ENCODE results near the gene ATF3.

The ATF3 gene

DNA sequence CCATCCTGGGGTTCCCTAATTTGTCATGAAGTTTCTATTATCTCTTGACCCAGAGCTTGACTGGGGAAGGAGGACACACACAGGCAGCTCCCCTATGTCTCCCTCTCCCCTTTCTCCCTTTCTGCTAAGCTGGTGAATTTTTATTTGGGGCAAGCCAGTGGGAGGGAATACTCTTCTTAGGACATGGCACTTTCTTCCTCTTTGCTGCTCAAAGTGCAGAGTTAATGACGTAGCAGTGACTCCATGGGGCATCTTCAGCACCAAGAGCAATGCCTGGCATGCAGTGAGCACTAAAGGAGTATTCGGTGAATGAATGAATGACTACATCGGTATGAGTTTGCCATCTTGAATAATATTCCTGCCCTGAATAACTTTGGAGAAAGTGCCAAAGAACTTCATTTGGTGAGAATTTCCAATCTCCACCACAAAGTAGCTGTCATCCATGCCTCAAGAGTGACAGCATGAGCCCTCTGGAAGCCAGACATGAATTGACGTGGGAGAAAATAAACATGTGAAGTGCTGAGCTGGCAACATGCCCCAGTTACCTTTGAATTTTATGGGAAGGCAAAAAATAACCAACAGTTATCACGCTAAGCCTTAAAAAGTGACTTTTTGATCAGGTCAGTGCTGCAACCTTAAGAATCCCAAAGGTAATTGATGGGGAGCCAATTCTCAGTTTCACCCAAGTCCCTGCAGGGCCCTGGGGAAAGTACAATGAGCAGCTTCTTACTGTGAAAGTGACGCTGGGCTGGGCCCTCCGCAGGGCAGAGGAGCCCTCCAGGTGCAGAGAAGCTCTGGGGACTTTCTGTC lies 22.1 kb upstream of the ATF3 start:
- no peak for DNase-seq (ENCODE audit: insufficient read length, low spot score)
- FAIRE-seq, result peak; percentile 72

DNA sequence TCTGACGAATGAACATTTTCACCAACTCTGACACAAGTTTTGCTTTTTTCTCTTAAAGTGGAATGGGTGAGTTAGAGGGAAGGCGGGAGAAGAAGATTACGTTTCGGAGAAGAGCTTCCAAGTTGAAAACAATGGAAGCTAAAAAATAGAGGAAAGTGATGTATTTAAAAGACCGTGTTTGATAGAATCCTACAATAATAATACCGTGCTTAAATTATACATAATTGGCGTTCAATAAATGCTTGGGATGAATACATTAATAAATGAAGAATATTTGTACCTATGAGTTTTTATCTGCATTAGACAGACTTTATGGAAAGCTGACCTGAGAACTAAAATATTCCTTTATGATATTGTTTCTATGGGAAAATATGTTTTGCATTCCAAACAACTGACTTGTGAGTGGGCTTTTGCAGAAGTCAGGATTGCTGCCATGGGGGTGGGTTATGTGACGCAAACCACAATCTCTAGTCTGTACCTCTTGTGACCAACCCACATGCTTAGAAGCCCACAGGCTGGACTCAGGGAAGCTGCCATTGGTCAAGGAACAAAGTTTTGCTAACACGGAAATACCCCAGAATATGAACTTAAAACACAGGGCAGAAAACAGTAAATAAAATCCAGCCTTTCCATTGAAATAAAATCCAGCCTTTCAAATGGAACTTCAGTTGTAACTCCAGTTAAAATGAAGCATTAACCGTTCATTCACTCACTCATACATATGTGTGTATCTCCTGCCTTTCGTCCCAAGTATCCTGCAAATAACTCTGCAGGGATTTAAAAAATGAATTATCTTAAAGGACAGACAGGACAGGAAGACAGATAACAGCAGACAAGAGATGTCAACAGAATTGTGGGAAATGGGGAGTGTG lies 21.3 kb upstream of the ATF3 start:
- DNase-seq (ENCODE audit: insufficient read length, low spot score) (no peak), FAIRE-seq (no peak)

DNA sequence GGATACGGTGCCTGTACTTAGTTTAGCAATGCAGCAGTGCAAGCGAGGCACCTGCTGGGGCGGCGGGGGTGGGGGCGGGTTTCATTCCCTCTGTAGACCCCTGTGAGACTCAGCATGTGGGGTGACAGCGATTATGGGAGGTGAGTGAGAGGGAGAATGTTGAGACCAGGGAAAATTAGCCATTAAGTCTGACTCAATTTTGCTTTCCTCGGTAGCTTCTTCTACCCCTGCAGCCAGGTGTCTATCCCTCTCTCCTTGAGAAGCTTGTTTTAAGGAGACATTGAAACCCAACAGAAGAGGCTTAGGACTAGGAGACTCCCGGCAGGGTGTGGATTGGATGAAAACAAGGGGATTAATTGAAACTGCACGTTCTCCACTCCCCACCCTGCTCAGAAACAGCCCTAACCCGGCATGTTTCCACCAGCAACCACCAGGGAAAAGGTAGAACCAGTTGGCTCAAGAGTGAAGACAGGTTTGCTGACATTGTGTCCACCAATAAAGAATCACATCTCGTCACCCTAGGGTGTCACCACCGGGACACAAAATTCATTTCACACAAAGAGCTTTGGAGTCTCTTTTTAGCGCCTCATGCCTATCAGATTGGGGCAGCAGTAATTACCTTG lies 20.6 kb upstream of the ATF3 start:
- no peak for FAIRE-seq
- DNase-seq (ENCODE audit: insufficient read length, low spot score), result no peak

GRCh38 chr1:212589446-212589845 lies 19.1 kb upstream of the ATF3 start:
- FAIRE-seq (no peak), DNase-seq (ENCODE audit: insufficient read length, low spot score) (no peak)

DNA sequence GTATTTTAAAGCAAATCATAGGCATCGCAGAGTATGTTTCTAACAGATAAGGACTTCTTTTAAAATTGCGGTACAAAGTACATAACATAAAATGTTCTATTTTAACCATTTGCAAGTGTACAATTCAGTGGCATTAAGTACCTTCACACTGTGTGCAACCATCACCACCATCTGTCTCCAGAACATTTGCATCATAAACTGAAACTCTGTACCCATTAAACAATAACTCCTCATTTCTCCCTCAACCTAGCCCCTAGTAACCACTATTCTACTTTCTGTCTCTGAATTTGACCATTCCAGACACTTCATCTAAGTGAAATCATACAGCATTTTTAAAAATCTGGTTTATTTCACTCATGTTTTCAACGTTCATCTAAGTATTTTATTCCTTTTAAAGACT lies 16.6 kb upstream of the ATF3 start:
- FAIRE-seq, result peak; percentile 73
- DNase-seq (ENCODE audit: insufficient read length, low spot score), result no peak

GRCh38 chr1:212593821-212594251 lies 14.7 kb upstream of the ATF3 start:
- FAIRE-seq, result no peak
- no peak for DNase-seq (ENCODE audit: insufficient read length, low spot score)

- FAIRE-seq, result peak; percentile 31
- no peak for DNase-seq (ENCODE audit: insufficient read length, low spot score)
These were observed 13.9 kb upstream of the ATF3 start for GRCh38 chr1:212594640-212595039.

- FAIRE-seq, result no peak
- no peak for DNase-seq (ENCODE audit: insufficient read length, low spot score)
These were observed 13.3 kb upstream of the ATF3 start for GRCh38 chr1:212595229-212595628.

DNA sequence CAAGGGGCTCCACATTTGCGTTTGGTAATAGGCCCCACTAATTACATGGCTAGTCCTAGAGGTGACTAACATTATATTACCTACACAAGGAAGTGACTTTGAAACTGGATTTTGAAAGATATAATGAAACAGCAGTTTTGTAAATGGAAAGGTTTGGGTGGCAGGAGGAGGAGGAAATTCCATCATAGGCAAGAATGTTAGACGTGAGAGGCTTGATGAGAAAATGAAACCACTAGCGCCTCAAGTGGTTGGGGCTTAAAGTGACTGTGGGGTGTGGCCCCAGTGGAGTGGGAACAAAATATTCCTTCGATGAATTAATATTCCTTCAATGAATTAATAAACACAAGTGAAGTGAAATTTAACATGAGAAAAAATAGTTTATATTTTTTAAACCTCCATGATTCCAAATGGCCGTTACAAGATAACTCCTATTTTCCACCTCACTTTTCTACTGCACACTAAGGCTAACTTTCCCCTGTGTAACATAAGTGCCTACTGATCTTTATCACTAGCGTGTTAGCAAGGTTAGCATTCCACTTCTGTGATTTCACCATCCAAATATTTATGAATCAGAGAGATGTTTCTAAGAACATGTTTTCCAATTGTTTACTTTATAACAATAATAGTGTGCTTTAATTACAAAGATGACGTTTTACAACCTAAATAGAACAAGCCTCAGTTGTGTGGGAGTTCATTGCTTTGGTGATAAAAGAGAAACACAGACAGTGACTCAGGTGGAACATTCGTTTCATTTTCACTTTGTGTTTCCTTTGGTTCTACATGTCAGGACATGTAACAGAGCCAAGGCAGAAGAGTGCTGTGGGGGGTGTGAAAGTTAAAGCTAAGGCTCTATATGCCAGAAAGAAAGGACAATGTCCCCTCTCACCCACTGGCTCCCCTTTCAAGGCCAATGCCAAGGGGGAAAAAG lies 12.5 kb upstream of the ATF3 start:
- FAIRE-seq, result peak; percentile 97
- no peak for DNase-seq (ENCODE audit: insufficient read length, low spot score)

DNA sequence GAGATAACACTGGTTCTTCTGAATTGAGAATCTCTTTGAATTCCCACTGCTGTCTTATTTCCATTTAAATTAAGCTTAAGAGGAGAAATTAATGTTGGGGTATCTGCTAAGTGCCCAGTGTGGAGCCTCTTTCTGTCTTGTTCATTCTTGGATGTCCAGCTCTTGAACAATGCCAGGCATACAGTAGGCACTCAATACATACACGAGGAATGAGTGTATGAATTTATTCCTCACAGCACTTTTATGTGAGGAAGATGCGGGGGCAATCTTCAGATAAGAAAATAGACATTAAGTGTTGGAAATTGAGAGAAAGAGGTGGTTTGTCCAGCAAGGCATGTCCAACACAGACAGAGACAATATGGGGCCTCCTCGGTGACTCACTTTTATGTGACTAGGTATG lies 11.8 kb upstream of the ATF3 start:
- no peak for DNase-seq (ENCODE audit: insufficient read length, low spot score)
- FAIRE-seq, result no peak

- FAIRE-seq, result no peak
- DNase-seq (ENCODE audit: insufficient read length, low spot score), result no peak
These were observed 11.1 kb upstream of the ATF3 start for GRCh38 chr1:212597487-212597886.

GRCh38 chr1:212600071-212600915 lies 8.3 kb upstream of the ATF3 start:
- DNase-seq (ENCODE audit: insufficient read length, low spot score), result no peak

DNA sequence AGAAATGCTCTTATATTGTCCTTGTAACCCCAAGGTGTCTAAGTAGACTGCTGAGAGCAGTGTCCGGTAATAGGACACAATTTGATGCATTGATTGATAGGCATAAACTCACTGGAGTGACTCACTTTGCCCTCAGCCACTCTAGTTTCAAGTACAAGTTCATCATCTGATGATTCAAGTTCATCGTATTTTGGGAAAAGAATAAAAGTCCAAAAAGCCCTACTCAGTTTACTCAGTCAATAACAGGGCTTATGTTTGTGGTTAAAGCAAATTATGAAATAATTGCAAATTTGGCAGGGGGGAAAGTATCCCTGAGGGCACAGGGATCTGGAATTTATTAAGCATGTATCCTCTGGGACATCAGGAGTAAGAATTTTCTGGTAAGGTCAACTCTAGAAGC lies 7.6 kb upstream of the ATF3 start:
- FAIRE-seq (no peak), DNase-seq (ENCODE audit: insufficient read length, low spot score) (no peak)

More at GRCh38 chr1:212600071-212600915, 8.3 kb upstream of the ATF3 start:
- no peak for FAIRE-seq

DNA sequence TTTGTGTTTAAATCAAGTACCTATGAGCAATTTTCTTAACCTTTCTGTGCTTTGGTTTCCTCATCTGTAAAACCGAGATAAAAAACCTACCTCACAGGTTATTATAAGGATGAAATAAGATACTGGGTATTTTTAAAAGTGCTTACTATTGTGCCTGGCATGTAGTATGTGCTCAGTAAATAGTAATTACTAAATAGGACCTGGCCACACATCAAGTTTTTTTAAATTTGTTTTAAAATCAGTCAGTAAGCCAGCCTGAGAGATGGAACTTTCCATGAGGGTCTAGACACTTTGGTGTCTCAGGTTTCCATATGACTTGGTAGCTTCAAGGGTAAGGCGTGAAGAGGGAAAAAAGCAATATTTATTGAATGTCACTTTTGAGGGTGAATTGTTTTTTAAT lies 7.0 kb upstream of the ATF3 start:
- no peak for FAIRE-seq
- DNase-seq (ENCODE audit: insufficient read length, low spot score), result no peak

GRCh38 chr1:212605441-212606394 lies 2.8 kb upstream of the ATF3 start:
- no peak for DNase-seq (ENCODE audit: insufficient read length, low spot score)
- peak; percentile 33 for FAIRE-seq

- FAIRE-seq, result peak; percentile 26
- no peak for DNase-seq (ENCODE audit: insufficient read length, low spot score)
These were observed 2.0 kb upstream of the ATF3 start for GRCh38 chr1:212606395-212607205.

DNA sequence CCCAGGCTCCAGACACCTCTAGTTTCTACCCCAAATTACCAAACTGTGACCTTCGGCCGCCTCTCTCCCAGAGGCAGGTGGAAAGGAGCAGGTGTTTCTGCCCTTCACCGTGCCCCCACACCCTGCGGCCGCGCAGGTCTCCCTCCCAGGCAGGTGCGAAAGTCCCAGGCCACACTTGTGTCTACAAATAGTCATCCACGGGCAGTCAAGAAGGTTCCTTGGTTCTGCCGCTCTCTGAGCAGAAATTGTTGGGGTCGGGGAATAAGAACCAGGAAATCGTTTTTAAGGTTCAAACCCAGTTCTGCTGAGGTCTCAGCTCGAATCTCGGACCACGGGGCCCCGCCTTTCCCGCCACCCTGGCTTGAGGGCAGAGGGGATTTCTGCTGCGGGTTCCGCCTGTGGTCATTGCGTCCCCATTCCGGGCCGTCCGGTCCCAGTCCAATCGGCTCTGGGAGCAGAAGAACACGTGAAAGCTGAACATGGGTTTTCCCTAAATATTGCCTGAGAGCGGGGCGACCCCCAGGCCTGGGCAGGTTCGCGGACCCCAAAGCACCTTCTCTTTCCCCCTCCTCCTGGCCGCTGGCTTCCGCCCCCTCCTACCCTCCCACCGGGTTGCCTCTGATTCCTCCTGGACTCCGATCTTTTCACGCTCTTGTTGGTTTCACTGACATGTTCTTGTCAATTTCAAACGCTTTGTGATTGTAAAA lies 1.2 kb upstream of the ATF3 start:
- no peak for DNase-seq (ENCODE audit: insufficient read length, low spot score)
- peak; percentile 81 for FAIRE-seq
